ENCODE measurements around the gene FNBP1.
"Not testable (repeated sequence)": the region's sequence is repeated elsewhere in the genome, so short reads cannot be mapped to it uniquely, and the experiment has no call there.

The FNBP1 gene

GRCh38 chr9:129953736-129954135 is 89.3 kb downstream of the FNBP1 start:
- DNase-seq (ENCODE audit: low read depth in 2 of 2): no peak

- DNase-seq (ENCODE audit: low read depth in 2 of 2): no peak
These were observed 90.7 kb downstream of the FNBP1 start for GRCh38 chr9:129952337-129952736.

- DNase-seq (ENCODE audit: low read depth in 2 of 2): no peak
These were observed 93.2 kb downstream of the FNBP1 start for GRCh38 chr9:129949821-129950220.

- not testable (repeated sequence) for DNase-seq (ENCODE audit: low read depth in 2 of 2)
These were observed 94.4 kb downstream of the FNBP1 start for GRCh38 chr9:129948626-129949025.

- DNase-seq (ENCODE audit: low read depth in 2 of 2): no peak
These were observed 96.6 kb downstream of the FNBP1 start for GRCh38 chr9:129946246-129946995.

- no peak for DNase-seq (ENCODE audit: low read depth in 2 of 2)
These were observed 97.7 kb downstream of the FNBP1 start for GRCh38 chr9:129945314-129945713.

GRCh38 chr9:129944506-129945116 is 98.4 kb downstream of the FNBP1 start:
- DNase-seq (ENCODE audit: low read depth in 2 of 2): peak in 1 of 2 donors; percentile 28

- no peak for DNase-seq (ENCODE audit: low read depth in 2 of 2)
These were observed 103.6 kb downstream of the FNBP1 start for GRCh38 chr9:129939431-129939830.

GRCh38 chr9:129938291-129938979 is 104.6 kb downstream of the FNBP1 start:
- no peak for DNase-seq (ENCODE audit: low read depth in 2 of 2)

- not testable (repeated sequence) for DNase-seq (ENCODE audit: low read depth in 2 of 2)
These were observed 105.1 kb downstream of the FNBP1 start for GRCh38 chr9:129937879-129938278.

- no peak for DNase-seq (ENCODE audit: low read depth in 2 of 2)
These were observed 106.8 kb downstream of the FNBP1 start for GRCh38 chr9:129936222-129936621.

GRCh38 chr9:129934780-129935179 is 108.2 kb downstream of the FNBP1 start:
- DNase-seq (ENCODE audit: low read depth in 2 of 2): no peak

- no peak for DNase-seq (ENCODE audit: low read depth in 2 of 2)
These were observed 108.9 kb downstream of the FNBP1 start for GRCh38 chr9:129934041-129934591.

- DNase-seq (ENCODE audit: low read depth in 2 of 2): no peak
These were observed 109.6 kb downstream of the FNBP1 start for GRCh38 chr9:129933185-129934040.

GRCh38 chr9:129932303-129933151 is 110.5 kb downstream of the FNBP1 start:
- DNase-seq (ENCODE audit: low read depth in 2 of 2): no peak

- DNase-seq (ENCODE audit: low read depth in 2 of 2): no peak
These were observed 112.2 kb downstream of the FNBP1 start for GRCh38 chr9:129930743-129931142.

GRCh38 chr9:129929496-129930125 is 113.4 kb downstream of the FNBP1 start:
- DNase-seq (ENCODE audit: low read depth in 2 of 2): no peak

- DNase-seq (ENCODE audit: low read depth in 2 of 2): no peak
These were observed 119.4 kb downstream of the FNBP1 start for GRCh38 chr9:129923589-129923988.

- no peak for DNase-seq (ENCODE audit: low read depth in 2 of 2)
These were observed 121.1 kb downstream of the FNBP1 start for GRCh38 chr9:129921905-129922304.

GRCh38 chr9:129919841-129920240 is 123.1 kb downstream of the FNBP1 start:
- DNase-seq (ENCODE audit: low read depth in 2 of 2): no peak

Data from activated CD4-positive, alpha-beta T cell treated with anti-CD3 and anti-CD28 coated beads for 24 hours (primary cell).